Esophagus muscularis mucosa (tissue), 4 donors: ENCODE measurements around the gene UNC13B. TPM values are rescaled to one million over a fixed set of nuclear protein-coding genes. Genes with fewer than 3 reads are reported as not detected.

Experiments
- DNase-seq: peaks from one replicate; pipeline ENCODE4 v3.0.0-alpha.2; 2017; ENCODE audit errors: extremely low spot score
- H3K27ac ChIP-seq, 4 donors: fragments of 200-600 bp; sonication (generic); replicated peaks in 1 of 4; 1 replicate in 3 of 4; 2 replicates in 1 of 4; pipeline ENCODE4 v1.5.1; 2016 to 2019; ENCODE audit warnings: mild to moderate bottlenecking in 1 of 4
- H3K27me3 ChIP-seq, 4 donors: fragments of 200-600 bp; sonication (generic); one replicate each; pipeline versions ENCODE4 v1.5.1 to v1.6.0; 2016 to 2019
- H3K36me3 ChIP-seq, 4 donors: fragments of 200-600 bp; sonication (generic); one replicate each; pipeline ENCODE4 v1.5.1; 2016 to 2019
- H3K4me1 ChIP-seq, 4 donors: fragments of 200-600 bp; sonication (generic); one replicate each; pipeline ENCODE4 v1.5.1; 2016 to 2019
- H3K4me3 ChIP-seq, 4 donors: fragments of 200-600 bp; sonication (generic); 1 replicate in 2 of 4; 2 replicates in 2 of 4; pipeline ENCODE4 v1.5.1; 2016 to 2019; ENCODE audit warnings: mild to moderate bottlenecking in 4 of 4, moderate library complexity in 1 of 4
- H3K9me3 ChIP-seq, 4 donors: fragments of 200-600 bp; sonication (generic); 1 replicate in 3 of 4; 2 replicates in 1 of 4; pipeline ENCODE4 v1.5.1; 2016 to 2019
- EP300 ChIP-seq: sonication (generic); formaldehyde crosslinking; IDR thresholded peaks from one replicate; pipeline ENCODE4 v1.6.1; 2017; ENCODE audit warnings: antibody characterized with exemption
- POLR2A ChIP-seq: fragments of 450-650 bp; IDR thresholded peaks from one replicate; pipeline ENCODE4 v1.6.1; 2017; ENCODE audit warnings: antibody characterized with exemption, moderate library complexity, mild to moderate bottlenecking, low read depth
- POLR2AphosphoS5 ChIP-seq, 2 donors: sonication (generic); formaldehyde crosslinking; IDR thresholded peaks; one replicate each; pipeline ENCODE4 v1.6.1; 2017; ENCODE audit warnings: antibody characterized with exemption in 2 of 2
- WGBS: methylation state at CpG from one replicate; pipeline ENCODE4 v1.1.5; 2018; 5-methylcytosine and 5-hydroxymethylcytosine counted together
- intact Hi-C: fragments of 100-400 bp; cut with DNase I; formaldehyde crosslinking; loops from one replicate; pipeline ENCODE4 v1.15.1; 2023
- total RNA-seq, 4 donors: library from RNA; depleted of rRNA; stranded (reverse); fragments of >200 nt; gene quantifications; one replicate each; pipeline versions ENCODE4 v1.1.0 to v1.2.1, GENCODE V29; 2016
- TF ChIP-seq, protein P1 (sequence below), 3 experiments: fragments of 200-600 bp in 2 of 3; fragments of 450-650 bp in 1 of 3; sonication (generic) in 2 of 3; IDR thresholded peaks; one replicate each; pipeline ENCODE4 v1.5.1; 2017 to 2019; ENCODE audit warnings: antibody characterized with exemption in 3 of 3, mild to moderate bottlenecking in 2 of 3, moderate library complexity in 1 of 3

UNC13B gene
- total RNA-seq, 4 donors from 2014 or later: 21.9 to 30.7 (median 28.7) TPM

DNA sequence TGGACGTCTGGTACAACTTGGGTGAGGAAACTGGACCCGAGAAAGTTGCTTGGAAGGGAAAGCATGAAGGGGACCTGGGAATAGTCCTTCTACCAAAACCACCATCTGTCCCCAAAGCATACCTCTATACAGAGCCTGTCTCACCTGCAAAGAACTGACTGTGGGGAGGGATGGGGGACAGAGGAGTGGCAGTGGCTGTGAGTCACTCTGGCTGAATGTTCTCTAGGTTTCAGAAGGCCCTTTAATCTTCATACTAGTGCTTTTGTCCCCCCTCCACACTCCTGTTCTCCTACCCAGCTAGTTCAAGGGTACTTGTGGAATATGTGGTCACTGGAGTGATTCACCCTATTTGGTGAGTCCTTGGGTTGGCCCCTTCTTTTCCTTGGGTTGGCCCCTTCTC lies 218.8 kb downstream of the UNC13B start:
- Histone ChIP-seq H3K9me3 (no peaks in the 10 kb centered on the region), H3K4me1 (no peaks in the 10 kb centered on the region), H3K27me3 (no peaks in the 10 kb centered on the region), H3K4me3 (no peak overlapping the region), H3K36me3 (peaks cover 40 to 94% (median 61%) of the 10 kb centered on the region in 4 donors), H3K27ac (no peak overlapping the region)
- TF ChIP-seq EP300: no peak
- TF ChIP-seq, protein P1, sequence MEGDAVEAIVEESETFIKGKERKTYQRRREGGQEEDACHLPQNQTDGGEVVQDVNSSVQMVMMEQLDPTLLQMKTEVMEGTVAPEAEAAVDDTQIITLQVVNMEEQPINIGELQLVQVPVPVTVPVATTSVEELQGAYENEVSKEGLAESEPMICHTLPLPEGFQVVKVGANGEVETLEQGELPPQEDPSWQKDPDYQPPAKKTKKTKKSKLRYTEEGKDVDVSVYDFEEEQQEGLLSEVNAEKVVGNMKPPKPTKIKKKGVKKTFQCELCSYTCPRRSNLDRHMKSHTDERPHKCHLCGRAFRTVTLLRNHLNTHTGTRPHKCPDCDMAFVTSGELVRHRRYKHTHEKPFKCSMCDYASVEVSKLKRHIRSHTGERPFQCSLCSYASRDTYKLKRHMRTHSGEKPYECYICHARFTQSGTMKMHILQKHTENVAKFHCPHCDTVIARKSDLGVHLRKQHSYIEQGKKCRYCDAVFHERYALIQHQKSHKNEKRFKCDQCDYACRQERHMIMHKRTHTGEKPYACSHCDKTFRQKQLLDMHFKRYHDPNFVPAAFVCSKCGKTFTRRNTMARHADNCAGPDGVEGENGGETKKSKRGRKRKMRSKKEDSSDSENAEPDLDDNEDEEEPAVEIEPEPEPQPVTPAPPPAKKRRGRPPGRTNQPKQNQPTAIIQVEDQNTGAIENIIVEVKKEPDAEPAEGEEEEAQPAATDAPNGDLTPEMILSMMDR (IDR thresholded peaks at IDR 0.05): no peak
- no peak for TF ChIP-seq POLR2A
- TF ChIP-seq POLR2AphosphoS5 (IDR thresholded peaks at IDR 0.05): no peak
- DNase-seq: no peak
- intact Hi-C loops: loop anchor here (10.0 kb wide), 1 partner anchor 266 kb away; the partner anchor contains the start of gene ATOSB
- WGBS: 84% methylated on average over 2 of the region's 2 CpGs

GRCh38 chr9:35385042-35385441 lies 223.2 kb downstream of the UNC13B start:
- Histone ChIP-seq H3K4me3 (no peak overlapping the region), H3K36me3 (peaks cover 46 to 97% (median 83%) of the 10 kb centered on the region in 4 donors)
- WGBS: 44% methylated on average over 2 of the region's 2 CpGs

DNA sequence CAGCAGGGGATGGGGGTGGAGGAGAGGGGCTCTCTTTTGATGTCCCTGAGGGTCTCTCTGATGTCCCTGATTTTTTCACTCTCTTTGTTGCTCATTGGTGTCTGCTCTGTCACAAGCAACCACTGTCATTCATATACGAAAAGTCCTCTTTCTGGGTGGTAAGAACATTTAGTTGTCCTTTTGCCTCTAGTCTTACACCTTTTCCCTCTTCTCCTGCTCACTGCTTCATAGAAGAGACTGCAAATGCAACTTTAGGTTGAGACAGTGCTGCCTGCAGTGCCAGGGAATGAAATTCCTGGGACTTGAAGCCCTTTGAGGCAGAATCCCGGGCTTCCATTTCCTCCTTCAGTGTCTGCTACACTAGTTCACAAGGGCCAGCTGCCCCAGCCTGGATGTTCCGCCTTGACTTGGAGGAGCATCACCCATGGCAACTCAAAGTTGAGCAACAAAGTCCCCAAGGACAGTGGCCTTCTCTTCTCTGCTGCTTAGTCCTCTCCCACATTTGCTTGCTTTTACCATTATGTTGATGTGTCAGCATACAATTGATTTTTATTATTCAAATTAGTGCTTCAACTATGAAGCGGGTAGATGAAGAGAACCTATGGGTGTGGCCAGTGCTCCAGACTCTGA lies 233.4 kb downstream of the UNC13B start:
- 86% methylated on average over 4 of the region's 4 CpGs for WGBS
- peak; percentile 62 for DNase-seq
- Histone ChIP-seq H3K4me1 (no peaks in the 10 kb centered on the region), H3K4me3 (no peak overlapping the region), H3K9me3 (no peaks in the 10 kb centered on the region), H3K27me3 (no peaks in the 10 kb centered on the region), H3K36me3 (peaks cover 45 to 95% (median 79%) of the 10 kb centered on the region in 4 donors), H3K27ac (no peak overlapping the region)
- no peak for TF ChIP-seq POLR2AphosphoS5 (IDR thresholded peaks at IDR 0.05)
- TF ChIP-seq POLR2A: no peak
- no peak for TF ChIP-seq EP300
- TF ChIP-seq, protein P1 (IDR thresholded peaks at IDR 0.05): no peak
- intact Hi-C loops: no loop called here

More at GRCh38 chr9:35385042-35385441, 223.2 kb downstream of the UNC13B start:
- TF ChIP-seq, protein P1 (IDR thresholded peaks at IDR 0.05): peak in 2 of 3 experiments; percentile 16 to 18
- no peak for TF ChIP-seq POLR2A
- intact Hi-C loops: loop anchor here (10.0 kb wide), 1 partner anchor 270 kb away; the partner anchor contains the start of gene ATOSB
- no peak for DNase-seq
- Histone ChIP-seq H3K4me1 (no peaks in the 10 kb centered on the region), H3K27me3 (no peaks in the 10 kb centered on the region), H3K9me3 (no peaks in the 10 kb centered on the region), H3K27ac (no peak overlapping the region)

GRCh38 chr9:35395706-35396101 lies 233.9 kb downstream of the UNC13B start:
- H3K4me3 ChIP-seq: no peak overlapping the region
- H3K36me3 ChIP-seq: peaks cover 45 to 95% (median 79%) of the 10 kb centered on the region in 4 donors
- no peak for TF ChIP-seq EP300
- no peak for TF ChIP-seq POLR2AphosphoS5 (IDR thresholded peaks at IDR 0.05)
- no peak for TF ChIP-seq POLR2A
- TF ChIP-seq, protein P1 (IDR thresholded peaks at IDR 0.05): no peak
- intact Hi-C loops: no loop called here
- H3K9me3 ChIP-seq: no peaks in the 10 kb centered on the region
- no peaks in the 10 kb centered on the region for H3K4me1 ChIP-seq
- H3K27ac ChIP-seq: no peak overlapping the region
- DNase-seq: peak; percentile 42
- no peaks in the 10 kb centered on the region for H3K27me3 ChIP-seq
- 88% methylated on average over 1 of the region's 1 CpG for WGBS
